ENCODE data around the gene PHF21B.

The PHF21B gene

DNA sequence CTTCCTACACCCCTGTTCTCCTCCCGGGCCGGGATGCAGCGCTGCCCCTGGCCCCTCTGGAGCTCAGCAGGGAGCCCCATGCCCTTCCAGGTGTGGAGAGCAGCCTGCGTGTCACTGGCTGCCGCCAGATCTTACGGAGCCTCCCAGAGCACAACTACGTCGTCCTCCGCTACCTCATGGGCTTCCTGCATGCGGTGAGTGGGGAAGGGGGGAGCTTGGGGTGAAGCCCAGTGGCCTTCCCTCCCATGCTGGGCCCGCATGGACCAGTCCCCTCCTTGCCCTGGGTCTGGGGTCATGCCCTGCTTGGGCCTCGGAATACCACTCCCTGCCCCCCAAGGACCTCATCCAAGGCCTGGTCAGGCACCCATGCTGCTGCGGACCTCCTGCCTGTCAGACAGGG lies 150.2 kb downstream of the PHF21B start:
- TF ChIP-seq, protein P1, sequence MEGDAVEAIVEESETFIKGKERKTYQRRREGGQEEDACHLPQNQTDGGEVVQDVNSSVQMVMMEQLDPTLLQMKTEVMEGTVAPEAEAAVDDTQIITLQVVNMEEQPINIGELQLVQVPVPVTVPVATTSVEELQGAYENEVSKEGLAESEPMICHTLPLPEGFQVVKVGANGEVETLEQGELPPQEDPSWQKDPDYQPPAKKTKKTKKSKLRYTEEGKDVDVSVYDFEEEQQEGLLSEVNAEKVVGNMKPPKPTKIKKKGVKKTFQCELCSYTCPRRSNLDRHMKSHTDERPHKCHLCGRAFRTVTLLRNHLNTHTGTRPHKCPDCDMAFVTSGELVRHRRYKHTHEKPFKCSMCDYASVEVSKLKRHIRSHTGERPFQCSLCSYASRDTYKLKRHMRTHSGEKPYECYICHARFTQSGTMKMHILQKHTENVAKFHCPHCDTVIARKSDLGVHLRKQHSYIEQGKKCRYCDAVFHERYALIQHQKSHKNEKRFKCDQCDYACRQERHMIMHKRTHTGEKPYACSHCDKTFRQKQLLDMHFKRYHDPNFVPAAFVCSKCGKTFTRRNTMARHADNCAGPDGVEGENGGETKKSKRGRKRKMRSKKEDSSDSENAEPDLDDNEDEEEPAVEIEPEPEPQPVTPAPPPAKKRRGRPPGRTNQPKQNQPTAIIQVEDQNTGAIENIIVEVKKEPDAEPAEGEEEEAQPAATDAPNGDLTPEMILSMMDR (IDR thresholded peaks at IDR 0.05) = no peak

DNA sequence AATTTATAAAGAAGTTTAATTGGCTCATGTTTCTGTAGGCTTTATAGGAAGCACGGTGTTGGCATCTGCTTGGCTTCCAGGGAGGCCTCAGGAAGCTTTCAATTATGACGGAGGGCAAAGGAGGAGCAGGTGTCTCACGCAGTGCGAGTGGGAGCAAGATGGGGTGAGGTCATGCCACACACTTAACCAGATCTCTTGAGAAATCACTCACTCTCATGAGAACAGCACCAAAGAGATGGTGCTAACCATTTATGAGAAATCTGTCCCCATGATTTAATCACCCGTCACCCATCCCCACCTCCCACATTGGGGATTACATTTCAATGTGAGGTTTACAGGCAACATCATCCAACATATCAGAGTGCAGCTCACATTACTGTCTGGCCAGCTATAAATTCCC lies 153.9 kb downstream of the PHF21B start:
- TF ChIP-seq, protein P1 (IDR thresholded peaks at IDR 0.05) = no peak

DNA sequence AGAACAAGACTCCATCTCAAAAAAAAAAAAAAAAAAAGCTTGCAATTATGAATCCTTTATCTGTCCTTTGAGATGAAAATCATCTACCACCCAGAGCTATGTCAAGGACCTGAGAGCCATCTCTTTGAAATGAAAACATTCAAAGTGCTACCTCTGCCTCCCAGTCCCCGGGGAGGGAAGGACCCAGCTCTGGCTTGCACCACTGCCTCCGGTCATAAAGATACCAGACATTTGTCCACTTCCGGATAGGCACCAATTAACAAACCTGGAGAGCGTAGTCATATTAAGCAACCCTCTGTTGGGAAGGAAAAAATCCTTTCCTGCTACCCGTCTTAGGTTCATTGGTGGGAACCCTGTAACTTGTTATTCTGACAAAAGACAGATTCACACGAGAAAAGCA lies 158.9 kb downstream of the PHF21B start:
- TF ChIP-seq, protein P1 (IDR thresholded peaks at IDR 0.05) = no peak

DNA sequence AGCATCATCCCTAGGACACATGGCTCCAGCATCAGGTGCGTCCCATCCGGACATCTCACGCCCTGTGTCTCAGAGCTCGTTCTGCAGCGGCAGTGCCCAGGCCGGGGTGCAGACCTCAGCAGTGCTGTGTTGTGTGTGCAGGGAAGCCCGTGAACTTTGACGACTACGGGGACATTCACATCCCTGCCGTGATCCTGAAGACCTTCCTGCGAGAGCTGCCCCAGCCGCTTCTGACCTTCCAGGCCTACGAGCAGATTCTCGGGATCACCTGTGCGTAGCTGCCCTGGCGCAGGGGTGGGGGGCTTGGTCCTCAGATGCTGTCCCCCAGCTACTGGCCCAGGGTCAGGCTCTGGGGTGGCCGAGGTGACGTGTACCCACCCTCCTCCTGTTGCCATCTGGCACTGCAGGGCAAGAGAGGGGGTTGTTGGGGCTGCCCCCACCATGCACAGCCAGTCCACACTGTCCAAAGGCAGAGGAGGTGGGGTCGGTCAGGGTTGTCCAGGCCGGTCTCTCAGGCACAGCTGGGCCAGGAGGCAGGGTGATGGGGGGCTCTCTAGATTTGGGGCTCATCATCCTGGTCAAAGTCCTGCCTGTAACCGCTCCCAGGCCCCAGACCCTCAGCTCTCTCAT lies 160.9 kb downstream of the PHF21B start:
- TF ChIP-seq, protein P1 (IDR thresholded peaks at IDR 0.05) = no peak

DNA sequence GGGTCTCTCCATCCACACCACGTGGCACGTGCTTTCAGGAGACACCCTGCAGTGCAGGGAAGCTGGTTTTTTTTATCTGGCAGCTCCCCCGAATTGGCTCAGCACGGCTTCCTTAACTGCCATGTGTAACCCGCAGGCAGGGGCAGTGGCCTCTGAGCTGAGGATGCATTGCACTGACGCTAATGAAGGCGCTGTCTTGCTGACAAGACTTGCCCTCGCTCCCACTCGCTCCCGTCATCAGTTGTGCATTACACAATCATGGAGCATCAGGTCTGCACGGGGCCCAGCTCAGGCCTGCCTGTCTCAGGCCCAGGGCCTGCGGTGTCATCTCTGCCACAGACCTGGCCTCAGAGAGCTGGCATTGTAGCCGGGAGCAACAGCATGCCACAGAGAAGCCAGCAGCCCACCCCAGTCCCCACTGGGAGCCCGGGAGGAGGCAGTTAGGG lies 161.5 kb downstream of the PHF21B start:
- TF ChIP-seq, protein P1 (IDR thresholded peaks at IDR 0.05) = no peak

DNA sequence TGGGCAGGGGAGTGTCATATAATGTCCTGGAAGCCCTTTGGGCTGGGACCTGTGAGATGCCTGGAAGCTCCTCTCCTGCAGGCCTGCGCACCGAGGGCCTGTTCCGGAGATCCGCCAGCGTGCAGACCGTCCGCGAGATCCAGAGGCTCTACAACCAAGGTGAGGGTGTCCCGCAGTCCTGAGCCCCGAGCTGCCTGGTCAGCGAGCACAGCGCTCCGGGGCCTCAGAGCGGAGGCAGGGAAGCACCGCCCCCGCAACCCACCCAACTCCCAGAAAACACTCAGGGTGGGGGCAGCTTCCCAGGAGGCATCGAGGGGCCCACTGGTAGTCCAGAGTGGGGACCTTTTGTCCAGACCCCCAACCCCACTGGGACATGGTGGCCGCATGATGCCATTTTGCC lies 161.9 kb downstream of the PHF21B start:
- TF ChIP-seq, protein P1 (IDR thresholded peaks at IDR 0.05) = no peak

DNA sequence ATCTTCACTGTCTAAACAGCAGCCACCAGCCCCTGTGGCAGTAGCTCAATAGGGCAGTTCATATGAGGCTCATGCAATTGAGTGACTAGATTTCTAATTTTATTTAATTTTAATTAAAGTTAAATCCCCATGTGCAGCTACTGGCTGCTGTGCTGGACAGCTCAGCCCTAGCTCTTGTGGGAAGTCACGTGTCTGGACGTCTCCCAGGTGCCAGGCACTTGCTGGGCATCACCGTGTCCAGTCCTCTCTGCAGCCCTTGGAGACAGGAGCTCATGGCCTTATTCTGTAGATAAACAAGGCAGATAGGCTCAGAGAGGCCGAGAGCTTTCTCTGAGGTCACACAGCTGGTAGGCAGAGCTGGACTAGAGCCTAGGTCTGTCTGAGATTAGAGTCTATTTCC lies 162.4 kb downstream of the PHF21B start:
- TF ChIP-seq, protein P1 (IDR thresholded peaks at IDR 0.05) = no peak
